GM19395 (cell line): ENCODE measurements around the gene LILRB5.
"Not testable (repeated sequence)": the region's sequence is repeated elsewhere in the genome, so short reads cannot be mapped to it uniquely, and the experiment has no call there.

Source experiments
- ATAC-seq: cut with Tn5 transposase; IDR thresholded peaks from one replicate; pipeline ENCODE4 v1.9.1; 2021; ENCODE audit warnings: mild to moderate bottlenecking, moderate library complexity; ENCODE audit not compliant: unreplicated experiment

Gene LILRB5

DNA sequence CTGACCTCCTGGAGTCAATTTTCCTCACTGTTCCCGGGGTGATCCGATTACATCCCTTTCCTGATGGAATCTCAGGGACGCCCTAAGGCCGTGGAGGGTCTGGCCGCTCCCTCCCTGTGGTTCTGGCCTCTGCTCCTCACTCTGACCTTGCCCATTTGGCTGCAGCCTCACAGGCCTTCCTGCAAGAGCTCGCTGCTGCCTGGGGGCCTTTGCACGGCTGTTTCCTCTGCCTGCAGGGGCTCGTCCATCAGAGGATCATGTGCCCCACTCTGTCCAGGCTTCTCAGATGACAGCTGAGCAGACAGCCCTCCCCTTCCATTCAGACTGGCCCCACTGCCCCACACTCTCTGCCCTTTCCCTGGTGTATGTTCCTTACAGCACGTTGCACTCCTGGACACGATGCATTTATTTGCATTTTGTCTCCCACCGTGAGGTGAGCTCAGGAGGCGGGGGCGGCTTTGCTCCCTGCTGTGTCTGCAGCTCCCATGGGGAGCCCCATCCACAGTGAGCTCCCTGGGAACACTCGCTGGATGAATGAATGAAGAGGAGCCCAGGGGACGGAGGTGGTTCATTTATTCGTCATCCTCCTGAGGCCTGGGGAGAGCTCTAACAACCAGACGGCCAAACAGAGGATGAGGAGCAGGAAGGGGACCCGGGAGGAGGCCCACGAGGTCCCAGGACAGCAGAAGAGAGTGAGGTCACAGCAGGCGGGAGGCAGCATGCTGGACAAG lies 39.4 kb downstream of the LILRB5 start:
- ATAC-seq, result not testable (repeated sequence)

DNA sequence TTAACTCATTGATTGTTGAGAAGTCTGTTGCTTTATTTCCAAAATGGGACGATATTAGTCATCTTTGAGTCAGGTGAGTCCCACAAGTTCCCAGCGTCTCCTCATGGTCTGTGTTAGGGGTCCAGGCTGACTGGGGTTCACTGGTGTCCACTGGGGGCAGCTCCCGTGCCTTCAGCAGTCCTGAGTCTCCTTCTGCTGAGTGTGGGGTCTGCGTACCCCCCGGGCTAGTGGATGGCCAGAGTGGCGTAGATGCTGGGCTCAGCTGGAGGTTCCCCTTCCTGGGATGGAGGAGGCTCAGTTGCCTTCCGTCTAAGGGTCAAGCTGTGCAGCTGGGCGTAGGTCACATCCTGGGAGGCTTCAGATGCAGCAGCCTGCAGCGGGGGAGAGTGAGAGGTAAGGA lies 40.2 kb downstream of the LILRB5 start:
- no peak for ATAC-seq

DNA sequence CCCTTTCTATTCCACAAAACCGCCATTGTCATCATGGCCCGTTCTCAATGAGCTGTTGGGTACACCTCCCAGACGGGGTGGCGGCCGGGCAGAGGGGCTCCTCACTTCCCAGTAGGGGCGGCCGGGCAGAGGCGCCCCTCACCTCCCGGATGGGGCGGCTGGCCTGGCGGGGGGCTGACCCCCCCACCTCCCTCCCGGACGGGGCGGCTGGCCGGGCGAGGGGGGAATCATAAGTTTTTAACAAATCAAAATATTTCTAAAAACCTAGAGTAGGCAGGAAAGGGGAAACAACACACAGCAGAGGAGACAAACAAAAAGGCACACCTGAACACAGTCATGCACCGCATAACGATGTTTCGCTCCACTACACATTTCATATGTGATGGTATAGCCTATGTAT lies 42.3 kb downstream of the LILRB5 start:
- ATAC-seq, result not testable (repeated sequence)

DNA sequence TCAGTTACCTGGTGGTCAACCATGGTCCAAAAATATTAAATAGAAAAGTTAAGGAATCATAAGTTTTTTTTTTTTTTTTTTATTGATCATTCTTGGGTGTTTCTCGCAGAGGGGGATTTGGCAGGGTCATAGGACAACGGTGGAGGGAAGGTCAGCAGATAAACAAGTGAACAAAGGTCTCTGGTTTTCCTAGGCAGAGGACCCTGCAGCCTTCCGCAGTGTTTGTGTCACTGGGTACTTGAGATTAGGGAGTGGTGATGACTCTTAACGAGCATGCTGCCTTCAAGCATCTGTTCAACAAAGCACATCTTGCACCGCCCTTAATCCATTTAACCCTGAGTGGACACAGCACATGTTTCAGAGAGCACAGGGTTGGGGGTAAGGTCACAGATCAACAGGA lies 42.9 kb downstream of the LILRB5 start:
- not testable (repeated sequence) for ATAC-seq

DNA sequence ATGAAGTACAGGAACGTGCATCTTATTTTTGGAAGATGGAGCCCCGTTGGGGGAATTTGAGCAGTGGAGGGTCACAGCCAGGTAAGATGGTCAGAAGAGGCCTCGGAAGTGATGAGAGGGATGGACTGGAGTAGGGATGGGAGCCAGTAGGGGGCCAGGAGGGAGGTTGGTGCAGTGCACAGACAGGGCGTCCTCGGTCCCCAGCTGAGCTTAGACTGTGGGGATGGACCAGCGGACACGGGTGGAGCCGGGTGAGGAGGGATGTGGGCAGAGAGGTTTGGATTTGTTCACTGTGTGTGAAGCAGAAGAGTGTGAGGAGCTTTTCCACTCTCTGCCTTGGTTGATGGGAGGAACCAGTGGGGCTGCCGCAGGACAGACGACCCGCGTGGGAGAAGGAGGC lies 45.8 kb downstream of the LILRB5 start:
- no peak for ATAC-seq

DNA sequence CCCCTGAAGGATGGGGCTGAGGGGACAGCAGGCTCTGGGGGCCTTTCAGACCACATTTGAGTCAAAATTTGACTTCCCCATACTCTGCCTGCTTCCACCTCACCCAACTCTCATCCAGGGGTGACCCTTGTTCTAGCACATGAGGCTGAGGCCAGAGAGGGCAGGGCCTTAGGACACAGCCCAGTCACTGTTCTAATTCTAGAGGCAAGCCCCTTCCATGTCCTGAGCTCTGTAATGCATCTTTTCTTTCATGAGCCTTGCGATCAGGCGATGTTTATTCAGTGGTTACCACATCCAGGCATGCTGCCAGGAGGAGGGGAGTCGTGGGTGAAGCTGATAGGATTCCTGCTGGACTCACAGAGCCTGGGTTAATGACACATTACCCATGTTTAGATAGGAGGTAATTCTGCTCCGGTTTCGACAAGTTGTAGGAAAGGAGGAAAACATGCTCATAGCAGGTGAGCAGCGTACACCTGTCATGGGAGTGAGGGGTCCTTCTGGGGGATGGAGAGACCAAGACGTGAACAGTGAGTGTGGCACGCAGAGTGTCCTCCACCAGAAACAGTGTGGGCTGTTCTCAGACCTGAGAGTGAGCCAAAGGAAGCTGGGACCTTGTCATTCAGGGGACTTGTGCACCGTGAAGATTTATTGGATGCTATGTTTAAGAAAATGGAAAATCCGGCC lies 47.1 kb downstream of the LILRB5 start:
- ATAC-seq, result no peak

DNA sequence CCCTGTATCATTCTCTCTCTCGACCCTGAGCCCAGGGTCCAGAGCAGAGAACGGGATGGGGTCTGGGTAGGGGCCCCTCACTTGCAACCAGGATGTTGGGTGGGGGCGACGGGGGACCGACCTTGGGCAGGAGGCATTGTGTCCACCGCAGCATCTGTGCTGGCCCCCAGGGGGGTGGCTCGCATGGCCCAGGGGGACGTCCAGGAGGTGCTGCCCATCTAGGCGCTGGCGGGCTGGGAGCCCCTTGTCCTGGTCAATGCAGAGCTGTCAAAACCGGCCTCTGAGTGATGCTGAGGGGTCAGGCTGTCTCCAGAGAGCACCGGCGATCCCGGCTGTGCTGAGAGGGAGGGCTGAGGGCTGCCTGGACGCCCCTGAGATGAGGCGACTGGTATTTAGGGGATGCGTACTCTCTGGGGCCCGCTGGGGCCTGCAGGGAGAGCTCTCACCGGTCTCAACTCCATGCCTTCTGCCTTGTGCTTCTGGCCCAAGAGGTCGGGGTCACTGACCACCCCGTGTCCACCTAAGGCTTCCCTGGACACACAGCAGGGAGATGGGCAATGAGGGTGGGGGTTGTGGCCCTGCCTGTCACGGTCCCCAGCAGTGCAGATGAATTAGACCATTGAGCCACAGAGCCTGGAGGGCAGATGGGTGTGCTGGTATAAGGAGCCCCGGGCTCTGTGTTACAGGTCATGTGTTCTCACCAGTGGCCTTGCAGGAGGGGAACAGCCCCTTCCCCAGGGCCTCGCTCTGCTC lies 47.8 kb downstream of the LILRB5 start:
- ATAC-seq, result no peak

DNA sequence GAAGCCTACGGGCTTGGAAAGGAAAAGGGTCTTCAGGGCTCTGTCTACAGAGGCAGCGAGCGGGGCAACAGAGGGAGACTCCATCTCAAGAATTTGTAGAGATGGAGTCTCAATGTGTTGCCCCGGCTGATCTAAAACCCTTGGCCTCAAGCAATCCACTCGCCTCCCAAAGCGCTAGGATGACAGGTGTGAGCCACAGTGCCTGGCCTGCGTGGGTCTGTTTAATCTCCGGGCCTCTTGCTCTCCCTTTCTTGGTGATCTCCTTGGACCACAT lies 48.4 kb downstream of the LILRB5 start:
- ATAC-seq, result no peak

DNA sequence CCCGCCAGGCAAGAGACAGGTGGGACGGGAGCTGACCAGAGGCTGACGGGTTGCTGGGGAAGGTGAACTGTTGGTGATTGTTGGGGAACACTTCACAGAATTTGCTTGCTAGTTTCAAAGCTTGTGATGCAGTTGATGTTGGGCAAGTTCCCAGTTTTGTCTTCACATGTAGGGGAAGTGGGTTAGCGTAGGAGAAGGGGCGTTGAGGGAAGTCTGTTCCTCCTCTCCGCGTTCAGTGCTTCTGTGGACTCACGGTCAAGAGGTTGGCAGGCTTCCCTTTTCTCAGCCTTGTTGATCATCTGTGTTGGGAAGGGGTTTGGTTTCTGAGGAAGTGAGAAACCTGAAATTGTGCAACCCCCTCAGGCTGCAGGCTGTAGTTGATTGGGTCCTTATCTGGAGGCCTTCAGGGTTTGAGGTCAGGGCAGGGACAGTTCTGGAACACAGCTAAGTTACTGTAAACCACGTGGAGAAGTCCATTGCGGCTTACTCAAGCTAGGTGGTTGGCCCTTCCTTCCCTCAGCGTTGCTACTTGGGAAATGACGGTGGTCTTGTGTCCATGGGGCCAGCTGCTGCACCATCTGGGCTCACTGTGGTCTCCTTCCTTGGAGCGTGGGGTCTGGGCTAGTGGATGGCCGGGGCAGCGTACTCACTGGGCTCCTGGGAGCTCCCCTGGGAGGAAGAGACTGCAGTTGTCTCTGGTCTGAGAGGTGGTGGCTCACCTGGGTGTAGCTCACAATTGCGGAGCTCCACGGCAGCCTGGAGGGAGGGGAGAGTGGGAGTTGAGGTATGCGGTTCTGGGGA lies 48.9 kb downstream of the LILRB5 start:
- ATAC-seq, result peak; percentile 59

DNA sequence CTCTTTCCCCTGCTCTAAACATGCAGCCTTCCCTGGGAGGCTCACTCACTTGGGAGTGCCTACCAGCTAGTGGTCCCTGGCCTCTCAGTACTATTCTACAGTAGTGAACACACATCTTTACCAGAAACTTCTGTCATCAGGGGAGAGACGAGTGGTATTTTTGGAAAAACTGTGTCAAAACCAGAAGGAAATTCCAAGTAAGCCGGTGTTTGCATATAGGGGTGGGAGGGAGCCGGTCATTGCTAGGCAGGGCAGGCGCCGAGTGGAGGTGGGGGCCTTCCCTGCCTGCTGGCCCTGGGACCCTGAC lies 49.4 kb downstream of the LILRB5 start:
- ATAC-seq, result no peak

DNA sequence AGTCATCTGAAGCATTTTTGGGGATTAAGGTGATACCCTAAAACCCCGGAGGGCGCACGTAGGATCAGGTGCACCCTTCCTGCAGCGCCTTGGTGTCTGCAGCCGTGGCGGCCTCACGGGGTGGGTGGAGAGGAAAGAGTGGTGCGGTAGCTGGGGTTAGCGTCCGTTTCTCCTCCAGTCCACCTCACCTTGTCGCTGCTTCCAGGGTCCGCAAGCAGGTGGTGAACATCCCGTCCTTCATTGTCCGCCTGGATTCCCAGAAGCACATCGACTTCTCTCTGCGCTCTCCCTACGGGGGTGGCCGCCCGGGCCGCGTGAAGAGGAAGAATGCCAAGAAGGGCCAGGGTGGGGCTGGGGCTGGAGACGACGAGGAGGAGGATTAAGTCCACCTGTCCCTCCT lies 49.9 kb downstream of the LILRB5 start:
- ATAC-seq, result not testable (repeated sequence)

DNA sequence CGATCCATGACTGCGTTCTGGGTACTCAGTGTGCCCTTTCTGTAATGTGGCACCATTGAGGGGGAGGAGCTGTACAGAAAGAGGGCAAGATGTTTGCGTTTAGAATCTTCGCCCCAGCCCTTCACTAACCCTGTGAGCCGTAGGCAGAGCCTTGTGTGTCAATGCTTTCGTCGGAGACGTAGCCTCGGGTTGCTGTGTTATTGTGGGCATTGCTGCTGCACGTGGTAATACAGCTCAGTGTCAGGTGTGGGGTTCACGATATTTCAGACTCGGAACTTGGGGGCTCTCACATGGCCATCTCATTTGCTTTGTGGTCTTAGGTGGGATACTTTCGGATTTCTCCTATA lies 50.3 kb downstream of the LILRB5 start:
- ATAC-seq, result no peak

DNA sequence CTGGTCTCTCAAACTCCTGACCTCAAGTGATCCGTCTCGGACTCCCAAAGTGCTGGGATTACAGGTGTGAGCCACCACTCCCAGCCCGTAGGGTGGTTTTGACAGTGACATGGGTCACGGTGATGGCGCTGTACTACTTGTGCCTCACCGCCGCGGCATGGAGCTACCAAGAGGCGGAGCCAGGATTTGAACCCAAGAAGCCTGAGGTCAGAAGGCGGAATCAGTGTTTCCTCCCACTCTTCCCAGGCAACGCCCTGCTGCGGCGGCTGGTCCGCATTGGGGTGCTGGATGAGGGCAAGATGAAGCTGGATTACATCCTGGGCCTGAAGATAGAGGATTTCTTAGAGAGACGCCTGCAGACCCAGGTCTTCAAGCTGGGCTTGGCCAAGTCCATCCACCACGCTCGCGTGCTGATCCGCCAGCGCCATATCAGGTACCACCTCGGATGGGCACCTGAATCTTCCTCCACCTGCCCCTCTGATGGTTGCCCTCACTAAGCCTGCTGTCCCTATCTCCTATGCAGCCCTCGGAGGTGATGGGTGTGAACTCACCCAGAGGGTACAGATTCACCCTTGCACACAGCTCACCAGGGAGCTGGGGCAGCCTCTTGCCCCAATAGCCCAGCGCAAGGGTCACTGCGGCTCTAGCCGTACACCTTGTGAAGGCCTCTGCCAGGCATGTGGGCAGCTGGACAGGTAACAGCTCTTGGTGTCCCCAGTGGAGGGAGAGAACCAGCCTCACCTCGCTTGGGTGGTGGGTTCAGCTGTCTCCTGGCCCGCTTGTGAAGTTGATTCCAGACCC lies 50.8 kb downstream of the LILRB5 start:
- no peak for ATAC-seq

DNA sequence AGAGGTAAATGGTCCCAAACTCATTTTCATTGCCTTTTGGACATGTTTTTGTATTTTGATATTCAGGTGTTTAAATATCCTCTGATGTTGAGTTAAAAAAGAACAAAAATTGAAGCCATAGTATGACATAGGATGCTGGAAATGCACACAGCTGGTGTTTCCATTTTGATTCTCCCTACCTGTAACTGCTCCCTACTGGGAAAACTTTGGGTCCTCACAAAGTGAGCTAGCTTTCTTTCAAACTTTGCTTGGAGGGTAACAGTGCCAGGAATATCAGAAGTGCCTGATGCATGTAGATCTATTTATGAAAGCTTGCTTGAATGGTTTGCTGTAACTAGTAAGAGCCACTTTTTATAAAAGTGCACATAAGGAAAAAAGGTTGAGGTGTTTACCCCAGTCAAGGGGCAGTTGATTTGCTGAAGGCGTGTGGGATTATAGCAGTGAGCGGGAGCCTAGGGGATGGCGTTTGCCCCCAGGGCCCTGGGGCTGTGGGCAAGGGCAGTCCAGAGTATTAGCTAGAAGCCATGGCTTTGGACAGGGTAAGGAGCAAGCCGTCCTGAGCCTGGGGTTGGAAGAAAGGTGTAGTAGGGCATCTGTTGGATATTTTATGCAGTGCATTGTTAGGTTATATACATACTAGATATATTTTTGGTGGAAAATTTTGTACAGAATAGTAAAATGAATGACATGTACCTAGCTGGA lies 52.2 kb downstream of the LILRB5 start:
- ATAC-seq, result no peak

DNA sequence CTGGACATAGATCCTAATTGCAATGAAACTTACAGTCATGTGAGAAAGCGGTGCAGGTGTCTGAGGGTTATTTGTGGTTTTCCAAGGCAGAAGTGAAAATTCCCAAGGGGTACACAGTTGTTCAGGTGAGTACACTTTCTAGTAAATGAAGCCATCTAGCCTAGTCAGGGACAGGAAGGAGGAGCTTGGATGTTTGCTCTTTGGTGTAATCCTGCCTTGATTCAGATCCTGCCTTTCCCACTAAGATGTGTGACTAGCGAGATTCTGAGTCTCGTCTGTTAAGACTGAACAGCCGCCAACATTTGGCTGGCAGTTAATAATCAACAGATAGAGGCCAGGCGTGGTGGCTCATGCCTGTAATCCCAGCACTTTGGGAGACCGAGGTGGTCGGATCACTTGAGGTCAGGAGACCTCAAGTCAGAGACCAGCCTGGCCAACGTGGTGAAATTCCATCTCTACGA lies 53.9 kb downstream of the LILRB5 start:
- no peak for ATAC-seq

DNA sequence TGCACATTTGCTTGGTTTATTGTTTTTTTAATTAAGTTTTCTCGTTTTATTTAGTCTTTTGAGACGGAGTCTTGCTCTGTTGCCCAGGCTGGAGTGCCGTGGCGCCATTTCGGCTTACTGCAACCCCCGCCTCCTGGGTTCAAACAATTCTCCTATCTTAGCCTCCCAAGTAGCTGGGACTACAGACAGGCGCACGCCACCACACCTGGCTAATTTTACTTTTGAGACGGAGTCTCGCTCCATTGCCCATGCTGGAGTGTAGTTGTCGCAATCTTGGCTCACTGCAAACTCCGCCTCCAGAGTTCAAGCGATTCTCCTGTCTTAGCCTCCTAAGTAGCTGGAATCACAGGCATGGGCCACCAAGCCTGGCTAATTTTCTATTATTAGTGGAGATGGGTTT lies 55.1 kb downstream of the LILRB5 start:
- ATAC-seq, result no peak

DNA sequence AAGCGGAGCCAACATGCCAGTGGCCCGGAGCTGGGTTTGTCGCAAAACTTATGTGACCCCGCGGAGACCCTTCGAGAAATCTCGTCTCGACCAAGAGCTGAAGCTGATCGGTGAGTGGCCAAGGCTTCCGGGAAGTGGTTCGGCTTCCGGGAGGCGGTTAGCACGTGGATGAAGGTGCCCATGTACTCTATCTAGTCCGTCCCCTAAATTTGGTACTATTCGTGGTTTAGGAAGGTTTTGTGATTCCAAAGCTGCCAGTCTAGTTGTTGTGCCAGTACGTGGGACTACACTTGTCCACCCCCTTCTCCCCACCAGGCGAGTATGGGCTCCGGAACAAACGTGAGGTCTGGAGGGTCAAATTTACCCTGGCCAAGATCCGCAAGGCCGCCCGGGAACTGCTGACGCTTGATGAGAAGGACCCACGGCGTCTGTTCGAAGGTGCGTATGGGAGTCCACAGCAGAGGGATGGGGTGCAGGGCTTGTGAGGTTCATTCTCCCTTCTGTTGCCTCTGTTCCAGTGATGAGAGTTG lies 55.8 kb downstream of the LILRB5 start:
- ATAC-seq, result no peak
